A549 (cell line): ENCODE measurements around the gene COL3A1.

Experiments
- BHLHE40 ChIP-seq: IDR thresholded peaks from 2 replicates; pipeline ENCODE4 v1.6.1; 2012; ENCODE audit warnings: low read depth, low read length, inconsistent platforms
- CTCF ChIP-seq: fragments of >200 bp; sonication (Bioruptor Twin); formaldehyde crosslinking; IDR thresholded peaks from 3 replicates; pipeline ENCODE4 v1.5.1; 2016
- EP300 ChIP-seq, 2 experiments: fragments of >200 bp; sonication (Bioruptor Twin); formaldehyde crosslinking; IDR thresholded peaks; 2 replicates in 1 of 2; 3 replicates in 1 of 2; pipeline ENCODE4 v1.6.1; 2016 to 2017
- HOXA7 ChIP-seq: fragments of 250-450 bp; sonication (Bioruptor Pico); IDR thresholded peaks from 2 replicates; pipeline ENCODE4 v1.5.0; 2020; ENCODE audit warnings: mild to moderate bottlenecking, moderate library complexity
- KDM5A ChIP-seq: fragments of 200-600 bp; sonication (generic); IDR thresholded peaks from 2 replicates; pipeline ENCODE4 v1.6.1; 2016; ENCODE audit warnings: antibody characterized with exemption, mild to moderate bottlenecking
- MAFK ChIP-seq: fragments of 450-650 bp; IDR thresholded peaks from 2 replicates; pipeline ENCODE4 v1.6.1; 2014; ENCODE audit not compliant: partially characterized antibody
- MAX ChIP-seq: IDR thresholded peaks from 2 replicates; pipeline ENCODE4 v1.6.1; 2012
- MYC ChIP-seq: IDR thresholded peaks from 2 replicates; pipeline ENCODE4 v1.6.1; 2012; ENCODE audit warnings: mild to moderate bottlenecking, inconsistent platforms, low read length, improper control_type of control experiment, borderline replicate concordance
- POLR2A ChIP-seq: IDR thresholded peaks from 2 replicates; pipeline ENCODE4 v1.6.1; 2012; ENCODE audit warnings: mild to moderate bottlenecking, low read length
- POLR2AphosphoS2 ChIP-seq: conservative IDR thresholded peaks from 2 replicates; pipeline ENCODE4 v1.6.1; 2012; ENCODE audit warnings: low read length, improper control_type of control experiment, inconsistent platforms
- RCOR1 ChIP-seq: fragments of 150-350 bp; IDR thresholded peaks from 2 replicates; pipeline ENCODE4 v1.6.1; 2014; ENCODE audit warnings: antibody characterized with exemption, low read length, low read depth
- SREBF2 ChIP-seq: fragments of 450-650 bp; IDR thresholded peaks from 2 replicates; pipeline ENCODE4 v1.6.1; 2014; ENCODE audit warnings: mild to moderate bottlenecking, moderate library complexity
- TP53 ChIP-seq: fragments of 250-450 bp; sonication (Bioruptor Pico); IDR thresholded peaks from 2 replicates; pipeline ENCODE4 v1.5.0; 2021; ENCODE audit warnings: mild to moderate bottlenecking, moderate library complexity
- USF2 ChIP-seq: fragments of 450-650 bp; IDR thresholded peaks from 2 replicates; pipeline ENCODE4 v1.6.1; 2014; ENCODE audit warnings: antibody characterized with exemption

GRCh38 chr2:189056200-189057106, 82.3 kb downstream of the COL3A1 start:
- TF ChIP-seq SREBF2 (no peak), POLR2A (no peak), MAFK (no peak), USF2 (no peak), KDM5A (no peak), CTCF (no peak), MAX (no peak), POLR2AphosphoS2 (no peak), HOXA7 (CRISPR knock-in tag) (no peak), BHLHE40 (no peak), RCOR1 (no peak), TP53 (CRISPR knock-in tag) (no peak), EP300 (IDR thresholded peaks at IDR 0.05) (no peak), MYC (no peak)
